HG03521 (cell line): Measurements from ENCODE around the gene SPIN2B.

Experiments
- ATAC-seq: cut with Tn5 transposase; IDR thresholded peaks from one replicate; pipeline ENCODE4 v1.9.1; 2021; ENCODE audit warnings: mild to moderate bottlenecking, moderate library complexity; ENCODE audit not compliant: unreplicated experiment

Gene SPIN2B

GRCh38 chrX:57074458-57074857, 46.9 kb downstream of the SPIN2B start:
- ATAC-seq, result no peak

GRCh38 chrX:57070185-57070984, 51.0 kb downstream of the SPIN2B start:
- ATAC-seq, result no peak
